GM18511 (cell line): ENCODE results near the gene SFTA2.
"Not testable (repeated sequence)": the region's sequence is repeated elsewhere in the genome, so short reads cannot be mapped to it uniquely, and the experiment has no call there.

Source experiments
- ATAC-seq: cut with Tn5 transposase; IDR thresholded peaks from one replicate; pipeline ENCODE4 v1.9.1; 2021; ENCODE audit warnings: mild to moderate bottlenecking, moderate library complexity; ENCODE audit not compliant: unreplicated experiment

The SFTA2 gene

GRCh38 chr6:30931969-30932645 lies at the start of gene SFTA2:
TSS of gene SFTA2 (minus strand) at chr6:30932170. CDS start at chr6:30932096, 74 bp downstream.
- no peak for ATAC-seq

GRCh38 chr6:30979690-30980089 lies 47.7 kb upstream of the SFTA2 start:
- ATAC-seq: no peak

GRCh38 chr6:30979141-30979540 lies 47.2 kb upstream of the SFTA2 start:
- no peak for ATAC-seq

- ATAC-seq: no peak
Measured at GRCh38 chr6:30974490-30975252, 42.7 kb upstream of the SFTA2 start.

GRCh38 chr6:30972816-30973215 lies 40.8 kb upstream of the SFTA2 start:
- no peak for ATAC-seq

GRCh38 chr6:30970946-30971345 lies 39.0 kb upstream of the SFTA2 start:
- ATAC-seq: no peak

- not testable (repeated sequence) for ATAC-seq
Measured at GRCh38 chr6:30969171-30969570, 37.2 kb upstream of the SFTA2 start.

GRCh38 chr6:30966154-30966553 lies 34.2 kb upstream of the SFTA2 start:
- ATAC-seq: no peak

GRCh38 chr6:30965140-30965601 lies 33.2 kb upstream of the SFTA2 start:
- ATAC-seq: no peak

GRCh38 chr6:30964075-30964474 lies 32.1 kb upstream of the SFTA2 start:
- ATAC-seq: no peak

GRCh38 chr6:30963641-30964040 lies 31.7 kb upstream of the SFTA2 start:
- ATAC-seq: no peak

- no peak for ATAC-seq
Measured at GRCh38 chr6:30962716-30963115, 30.7 kb upstream of the SFTA2 start.

- no peak for ATAC-seq
Measured at GRCh38 chr6:30960907-30961673, 29.1 kb upstream of the SFTA2 start.

GRCh38 chr6:30957716-30958115 lies 25.7 kb upstream of the SFTA2 start:
- no peak for ATAC-seq

- no peak for ATAC-seq
Measured at GRCh38 chr6:30955367-30956042, 23.5 kb upstream of the SFTA2 start.

- no peak for ATAC-seq
Measured at GRCh38 chr6:30954631-30955366, 22.8 kb upstream of the SFTA2 start.

- ATAC-seq: no peak
Measured at GRCh38 chr6:30951907-30952469, 20.0 kb upstream of the SFTA2 start.

- no peak for ATAC-seq
Measured at GRCh38 chr6:30948811-30949210, 16.8 kb upstream of the SFTA2 start.

- ATAC-seq: no peak
Measured at GRCh38 chr6:30947231-30947630, 15.3 kb upstream of the SFTA2 start.

GRCh38 chr6:30945281-30945680 lies 13.3 kb upstream of the SFTA2 start:
- ATAC-seq: no peak
